H9 (cell line): Measurements from ENCODE around the gene FAM204A. TPM values are rescaled to one million over a fixed set of nuclear protein-coding genes. Genes with fewer than 3 reads are reported as not detected.

Experiments
- DNase-seq: peaks from one replicate; pipeline ENCODE4 v3.0.0-alpha.2; 2017
- H2AFZ ChIP-seq: one replicate; pipeline ENCODE4 v1.6.1; 2013; ENCODE audit warnings: mild to moderate bottlenecking, low read length, control low read depth, moderate library complexity
- H2AK5ac ChIP-seq: 2 replicates; pipeline ENCODE4 v1.6.1; 2013; ENCODE audit warnings: low read length, control low read depth, mixed read lengths; ENCODE audit not compliant: insufficient read length
- H2BK120ac ChIP-seq: one replicate; pipeline ENCODE4 v1.6.1; 2013; ENCODE audit warnings: low read depth, mild to moderate bottlenecking, low read length, control low read depth, inconsistent platforms; ENCODE audit not compliant: poor library complexity, severe bottlenecking
- H2BK12ac ChIP-seq: 2 replicates; pipeline ENCODE4 v1.6.1; 2013; ENCODE audit warnings: low read length, control low read depth, mixed read lengths, low read depth; ENCODE audit not compliant: insufficient read length
- H2BK15ac ChIP-seq: 2 replicates; pipeline ENCODE4 v1.6.1; 2013; ENCODE audit warnings: low read depth, low read length, control low read depth
- H2BK20ac ChIP-seq: one replicate; pipeline ENCODE4 v1.6.1; 2013; ENCODE audit warnings: low read depth, mild to moderate bottlenecking, low read length, control low read depth, inconsistent platforms; ENCODE audit not compliant: poor library complexity, severe bottlenecking
- H2BK5ac ChIP-seq: 2 replicates; pipeline ENCODE4 v1.6.1; 2013; ENCODE audit warnings: low read length, control low read depth, mixed read lengths; ENCODE audit not compliant: insufficient read length
- H3K14ac ChIP-seq: 2 replicates; pipeline ENCODE4 v1.6.1; 2013; ENCODE audit warnings: low read length, control low read depth; ENCODE audit not compliant: insufficient read depth
- H3K18ac ChIP-seq: 2 replicates; pipeline ENCODE4 v1.6.1; 2013; ENCODE audit warnings: low read depth, mild to moderate bottlenecking, mixed read lengths, low read length, control low read depth; ENCODE audit not compliant: insufficient read length
- H3K23ac ChIP-seq: 2 replicates; pipeline ENCODE4 v1.6.1; 2013; ENCODE audit warnings: low read length, control low read depth, mixed read lengths, low read depth; ENCODE audit not compliant: insufficient read length
- H3K23me2 ChIP-seq: 2 replicates; pipeline ENCODE4 v1.6.1; 2013; ENCODE audit warnings: low read depth, mild to moderate bottlenecking, mixed read lengths, low read length, control low read depth; ENCODE audit not compliant: insufficient read length, poor library complexity, severe bottlenecking
- H3K27ac ChIP-seq: 2 replicates; pipeline ENCODE4 v1.5.1; 2013; ENCODE audit warnings: low read length, control low read depth, mixed read lengths, low read depth; ENCODE audit not compliant: insufficient read length
- H3K27me3 ChIP-seq: 2 replicates; pipeline ENCODE4 v1.6.1; 2013; ENCODE audit warnings: low read length, control low read depth, inconsistent platforms; ENCODE audit not compliant: insufficient read depth
- H3K4ac ChIP-seq: 2 replicates; pipeline ENCODE4 v1.6.1; 2013; ENCODE audit warnings: low read depth, mild to moderate bottlenecking, control low read depth, inconsistent platforms, low read length, moderate library complexity
- H3K4me1 ChIP-seq: 2 replicates; pipeline ENCODE4 v1.6.1; 2013; ENCODE audit warnings: low read length, control low read depth, inconsistent platforms; ENCODE audit not compliant: insufficient read depth
- H3K4me2 ChIP-seq: 2 replicates; pipeline ENCODE4 v1.6.1; 2013; ENCODE audit warnings: low read length, control low read depth, mixed read lengths; ENCODE audit not compliant: insufficient read length, insufficient read depth
- H3K56ac ChIP-seq: 2 replicates; pipeline ENCODE4 v1.6.1; 2013; ENCODE audit warnings: low read depth, mild to moderate bottlenecking, mixed read lengths, low read length, control low read depth; ENCODE audit not compliant: insufficient read length
- H3K79me1 ChIP-seq: 2 replicates; pipeline ENCODE4 v1.6.1; 2013; ENCODE audit warnings: low read depth, mild to moderate bottlenecking, moderate library complexity, low read length, control low read depth, inconsistent platforms; ENCODE audit not compliant: insufficient read depth, poor library complexity, severe bottlenecking
- H3K79me2 ChIP-seq: 2 replicates; pipeline ENCODE4 v1.6.1; 2013; ENCODE audit warnings: low read length, control low read depth, inconsistent platforms; ENCODE audit not compliant: insufficient read depth
- H3K9ac ChIP-seq: 2 replicates; pipeline ENCODE4 v1.6.1; 2013; ENCODE audit warnings: low read length, control low read depth, mixed read lengths; ENCODE audit not compliant: insufficient read length; ENCODE audit errors: extremely low read depth
- H3K9me3 ChIP-seq: one replicate; pipeline ENCODE4 v1.6.1; 2013; ENCODE audit warnings: low read depth, low read length, inconsistent platforms; ENCODE audit not compliant: control insufficient read depth
- H3T11ph ChIP-seq: one replicate; pipeline ENCODE4 v1.6.1; 2013; ENCODE audit warnings: mild to moderate bottlenecking, low read length, control low read depth, inconsistent platforms
- H4K20me1 ChIP-seq: one replicate; pipeline ENCODE4 v1.6.1; 2013; ENCODE audit not compliant: control insufficient read depth, insufficient read length, insufficient read depth
- H4K5ac ChIP-seq: 2 replicates; pipeline ENCODE4 v1.6.1; 2013; ENCODE audit warnings: low read depth, mild to moderate bottlenecking, mixed read lengths, low read length, control low read depth; ENCODE audit not compliant: insufficient read length
- H4K8ac ChIP-seq: replicated peaks from 2 replicates; pipeline ENCODE4 v1.6.1; 2013; ENCODE audit warnings: low read length, control low read depth, mixed read lengths, low read depth; ENCODE audit not compliant: insufficient read length
- H4K91ac ChIP-seq: 2 replicates; pipeline ENCODE4 v1.6.1; 2013; ENCODE audit warnings: low read depth, mild to moderate bottlenecking, moderate library complexity, mixed read lengths, low read length, control low read depth; ENCODE audit not compliant: insufficient read length
- H3K27ac Mint-ChIP-seq, 3 experiments: 2 replicates in 2 of 3; 3 replicates in 1 of 3; pipeline ENCODE4 v1.8.0; 2020 to 2021; ENCODE audit warnings: mixed read lengths in 3 of 3, mild to moderate bottlenecking in 1 of 3, moderate library complexity in 1 of 3
- H3K27me3 Mint-ChIP-seq: 2 replicates; pipeline ENCODE4 v1.8.0; 2021; ENCODE audit warnings: low read depth, mild to moderate bottlenecking, moderate library complexity, mixed read lengths
- H3K36me3 Mint-ChIP-seq, 3 experiments: 2 replicates in 2 of 3; 3 replicates in 1 of 3; pipeline ENCODE4 v1.8.0; 2020 to 2021; ENCODE audit warnings: low read depth in 3 of 3, mixed read lengths in 3 of 3; ENCODE audit not compliant: insufficient read depth in 1 of 3
- H3K4me1 Mint-ChIP-seq, 2 experiments: 2 replicates each; pipeline ENCODE4 v1.8.0; 2020; ENCODE audit warnings: mixed read lengths in 2 of 2
- H3K4me3 Mint-ChIP-seq, 2 experiments: 2 replicates in 1 of 2; 3 replicates in 1 of 2; pipeline ENCODE4 v1.8.0; 2020 to 2021; ENCODE audit warnings: mild to moderate bottlenecking in 2 of 2, mixed read lengths in 2 of 2, moderate library complexity in 1 of 2
- H3K9me3 Mint-ChIP-seq, 2 experiments: 2 replicates in 1 of 2; 3 replicates in 1 of 2; pipeline ENCODE4 v1.8.0; 2020; ENCODE audit warnings: mild to moderate bottlenecking in 2 of 2, mixed read lengths in 2 of 2, moderate library complexity in 1 of 2
- CTCF ChIP-seq: fragments of 200-600 bp; sonication (generic); conservative IDR thresholded peaks from 3 replicates; pipeline ENCODE4 v1.8.0; 2021; ENCODE audit warnings: antibody characterized with exemption, mild to moderate bottlenecking
- WGBS: extraction: QIAGEN DNeasy Blood & Tissue Kit; methylation state at CpG from one replicate; pipeline ENCODE4 v1.1.7; 2013; ENCODE audit warnings: missing lambda C conversion rate, low lambda C conversion rate, mixed read lengths; ENCODE audit not compliant: insufficient read length; ENCODE audit errors: extremely low coverage; 5-methylcytosine and 5-hydroxymethylcytosine counted together
- total RNA-seq: library from RNA; stranded (reverse); gene quantifications from 2 replicates; pipeline ENCODE4 v1.2.1, GENCODE V29; 2021

The FAM204A gene
- total RNA-seq, 1 experiment from 2014 or later: 42.5 TPM

DNA sequence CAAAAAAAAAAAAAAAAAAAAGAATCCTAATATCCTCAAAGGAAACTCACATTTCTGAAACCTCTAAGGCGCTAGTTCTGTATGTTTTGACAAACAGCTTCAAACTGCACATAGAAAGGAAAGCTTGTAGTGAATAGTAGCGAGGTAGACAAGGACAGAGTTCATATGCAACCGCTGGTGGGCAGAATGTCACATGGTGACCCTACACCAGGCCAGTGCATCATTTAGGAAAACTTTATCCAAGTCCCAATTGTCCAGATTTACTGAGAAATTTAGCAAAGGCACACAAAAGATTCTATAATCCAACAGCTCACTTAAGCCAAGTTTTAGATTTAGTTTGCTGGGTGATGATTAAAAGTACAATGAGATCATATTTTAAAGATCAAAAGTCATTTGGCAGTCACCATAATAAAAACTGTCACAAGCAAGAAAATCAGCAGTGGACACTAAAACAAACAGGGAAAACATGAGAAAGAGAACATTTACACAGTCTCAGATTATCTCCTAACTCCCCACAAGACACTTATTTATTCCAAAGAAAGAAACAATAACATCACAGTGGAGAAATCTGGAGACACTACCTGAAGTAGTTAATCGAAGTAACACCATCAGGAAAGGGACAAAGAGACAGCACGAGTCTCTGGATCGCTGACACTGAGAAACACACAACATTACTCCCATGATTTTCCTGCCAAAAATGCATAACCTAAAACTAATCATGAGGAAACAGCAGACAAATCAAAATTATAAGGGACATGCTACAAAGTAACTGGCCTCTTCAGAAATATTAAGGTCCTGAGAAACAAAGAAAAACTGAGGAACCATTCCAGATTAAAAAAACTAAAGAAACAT lies 20.2 kb downstream of the FAM204A start:
- no peak overlapping the region for H4K91ac ChIP-seq
- H2AK5ac ChIP-seq: no peak overlapping the region
- no peak overlapping the region for H2BK5ac ChIP-seq
- H4K5ac ChIP-seq: no peak overlapping the region
- no peak overlapping the region for H3K27ac Mint-ChIP-seq
- no peak overlapping the region for H3K56ac ChIP-seq
- H3K14ac ChIP-seq: no peak overlapping the region
- no peaks in the 10 kb centered on the region for H3K4me1 Mint-ChIP-seq
- no peaks in the 10 kb centered on the region for H3K9me3 Mint-ChIP-seq
- no peaks in the 10 kb centered on the region for H3K4me1 ChIP-seq
- H3K23me2 ChIP-seq: no peaks in the 10 kb centered on the region
- no peak overlapping the region for H3K9ac ChIP-seq
- no peaks in the 10 kb centered on the region for H3K79me1 ChIP-seq
- no peak overlapping the region for H2BK20ac ChIP-seq
- no peak overlapping the region for H3K4me3 Mint-ChIP-seq
- no peak for TF ChIP-seq CTCF
- H3K23ac ChIP-seq: no peak overlapping the region
- no peak overlapping the region for H2AFZ ChIP-seq
- no peaks in the 10 kb centered on the region for H3K79me2 ChIP-seq
- H3K27me3 ChIP-seq: no peaks in the 10 kb centered on the region
- H3K9me3 ChIP-seq: no peaks in the 10 kb centered on the region
- no peak overlapping the region for H2BK12ac ChIP-seq
- no peaks in the 10 kb centered on the region for H4K20me1 ChIP-seq
- no peak overlapping the region for H2BK120ac ChIP-seq
- H3K27ac ChIP-seq: no peak overlapping the region
- H4K8ac ChIP-seq: no peak overlapping the region
- peaks cover 0 to 31% (median 14%) of the 10 kb centered on the region in 3 experiments; a peak in 5 of 7 replicates for H3K36me3 Mint-ChIP-seq
- no CpG with 5 or more reads among the region's 6 CpGs for WGBS
- H3K4me2 ChIP-seq: no peak overlapping the region
- no peak overlapping the region for H2BK15ac ChIP-seq
- DNase-seq: no peak
- H3K4ac ChIP-seq: no peak overlapping the region
- no peaks in the 10 kb centered on the region for H3K27me3 Mint-ChIP-seq
- no peak overlapping the region for H3K18ac ChIP-seq
- no peak overlapping the region for H3T11ph ChIP-seq
